ENCODE data around the gene CAPN12.

- TF ChIP-seq POLR2AphosphoS5 (IDR thresholded peaks at IDR 0.05) (no peak), POLR2A (IDR thresholded peaks at IDR 0.05) (no peak)
- TF ChIP-seq, protein P1, sequence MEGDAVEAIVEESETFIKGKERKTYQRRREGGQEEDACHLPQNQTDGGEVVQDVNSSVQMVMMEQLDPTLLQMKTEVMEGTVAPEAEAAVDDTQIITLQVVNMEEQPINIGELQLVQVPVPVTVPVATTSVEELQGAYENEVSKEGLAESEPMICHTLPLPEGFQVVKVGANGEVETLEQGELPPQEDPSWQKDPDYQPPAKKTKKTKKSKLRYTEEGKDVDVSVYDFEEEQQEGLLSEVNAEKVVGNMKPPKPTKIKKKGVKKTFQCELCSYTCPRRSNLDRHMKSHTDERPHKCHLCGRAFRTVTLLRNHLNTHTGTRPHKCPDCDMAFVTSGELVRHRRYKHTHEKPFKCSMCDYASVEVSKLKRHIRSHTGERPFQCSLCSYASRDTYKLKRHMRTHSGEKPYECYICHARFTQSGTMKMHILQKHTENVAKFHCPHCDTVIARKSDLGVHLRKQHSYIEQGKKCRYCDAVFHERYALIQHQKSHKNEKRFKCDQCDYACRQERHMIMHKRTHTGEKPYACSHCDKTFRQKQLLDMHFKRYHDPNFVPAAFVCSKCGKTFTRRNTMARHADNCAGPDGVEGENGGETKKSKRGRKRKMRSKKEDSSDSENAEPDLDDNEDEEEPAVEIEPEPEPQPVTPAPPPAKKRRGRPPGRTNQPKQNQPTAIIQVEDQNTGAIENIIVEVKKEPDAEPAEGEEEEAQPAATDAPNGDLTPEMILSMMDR (IDR thresholded peaks at IDR 0.05): no peak
Observed at GRCh38 chr19:38700350-38700901, 43.8 kb downstream of the CAPN12 start.
